ENCODE results near the gene PDIA6.

GRCh38 chr2:10786240-10786982 is 26.2 kb downstream of the PDIA6 start:
- TF ChIP-seq CTCF (IDR thresholded peaks at IDR 0.05) = no peak
- no peak for TF ChIP-seq POLR2A (IDR thresholded peaks at IDR 0.05)
